ENCODE results near the gene MUC12. TPM values are rescaled to one million over a fixed set of nuclear protein-coding genes. Genes with fewer than 3 reads are reported as not detected.
"Not testable (repeated sequence)": the region's sequence is repeated elsewhere in the genome, so short reads cannot be mapped to it uniquely, and the experiment has no call there.

MUC12 gene
- total and polyA plus RNA-seq, 2 of the 8 experiments (the other 6 are each of a cell fraction or from before 2014, with no cell fraction given), result 7.7 to 16.2 TPM

DNA sequence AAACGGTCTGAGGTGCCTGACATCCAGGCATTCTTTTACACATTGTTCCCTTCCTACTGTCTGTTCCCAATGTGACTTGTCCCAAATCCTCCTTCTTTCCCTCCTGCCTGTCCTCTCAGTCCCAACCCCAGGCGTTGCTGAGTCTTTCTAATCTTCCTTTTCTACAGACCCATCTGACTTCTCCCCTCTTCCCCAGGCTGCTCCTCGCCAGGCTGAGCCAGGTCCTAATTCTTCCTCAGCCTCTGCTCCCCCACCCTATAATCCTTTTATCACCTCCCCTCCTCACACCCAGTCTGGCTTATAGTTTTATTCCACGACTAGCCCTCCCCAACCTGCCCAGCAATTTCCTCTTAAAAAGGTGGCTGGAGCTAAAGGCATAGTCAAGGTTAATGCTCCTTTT lies 45.7 kb upstream of the MUC12 start:
- H4K5ac ChIP-seq (ENCODE audit: insufficient read length, low read depth, low read length); H3K9me3 ChIP-seq (ENCODE audit: insufficient read depth in 2 of 2, low read depth in 1 of 2, low read length in 1 of 2); H3K4me1 ChIP-seq (replicated peaks in 1 of 4; ENCODE audit: control insufficient read depth in 3 of 4, insufficient read depth in 4 of 4, low read length in 3 of 4); H4K8ac ChIP-seq (ENCODE audit: extremely low read depth, insufficient read depth, low read length); H3K4me3 ChIP-seq (ENCODE audit: extremely low read depth in 1 of 4, insufficient read depth in 2 of 4, low read depth in 3 of 4, low read length in 4 of 4); H3K23ac ChIP-seq (ENCODE audit: insufficient read length); H3K14ac ChIP-seq (ENCODE audit: insufficient read length); H4K91ac ChIP-seq (replicated peaks; ENCODE audit: insufficient read length, low read length); H2BK5ac ChIP-seq (ENCODE audit: low read depth, low read length); FAIRE-seq; POLR2A ChIA-PET (ENCODE audit: partially characterized antibody); H2BK12ac ChIP-seq (ENCODE audit: low read depth, low read length); H3K27me3 ChIP-seq (replicated peaks in 1 of 4; ENCODE audit: control insufficient read depth in 3 of 4, extremely low read depth in 1 of 4, insufficient read depth in 3 of 4, low read length in 3 of 4); H2BK20ac ChIP-seq (ENCODE audit: low read length); CTCF ChIA-PET (ENCODE audit: partially characterized antibody); H2AFZ ChIP-seq (ENCODE audit: low read length); H4K20me1 ChIP-seq (replicated peaks in 1 of 2; ENCODE audit: control insufficient read depth in 1 of 2, insufficient read depth in 2 of 2, low read length in 2 of 2); H3K23me2 ChIP-seq (ENCODE audit: low read depth, low read length); H3K27ac ChIP-seq (ENCODE audit: low read depth, low read length); H3K18ac ChIP-seq (ENCODE audit: extremely low read depth, low read length); H2BK15ac ChIP-seq (ENCODE audit: low read length); H2BK120ac ChIP-seq (replicated peaks; ENCODE audit: low read depth, low read length); H3K4me2 ChIP-seq (ENCODE audit: insufficient read depth in 1 of 2, low read depth in 2 of 2, low read length in 2 of 2); H3K4ac ChIP-seq (replicated peaks; ENCODE audit: insufficient read length, low read depth, low read length); H3K79me2 ChIP-seq (ENCODE audit: control insufficient read depth in 1 of 2, insufficient read depth in 2 of 2, low read length in 2 of 2); H3K79me1 ChIP-seq (ENCODE audit: low read depth, low read length); H3K56ac ChIP-seq (replicated peaks; ENCODE audit: insufficient read length, low read depth, low read length); H3K9ac ChIP-seq (replicated peaks in 1 of 4; ENCODE audit: extremely low read depth in 1 of 4, low read depth in 3 of 4, low read length in 3 of 4); DNase-seq (ENCODE audit: low read depth in 1 of 2, low spot score in 2 of 2); H2AK5ac ChIP-seq (ENCODE audit: low read depth, low read length); H3K36me3 ChIP-seq (ENCODE audit: control insufficient read depth in 2 of 4, insufficient read depth in 4 of 4, low read length in 3 of 4): not testable (repeated sequence)
- 94% methylated on average over 4 of the region's 4 CpGs; no CpG with 5 or more reads in 1 of the 2 experiments for WGBS, 2 experiments (ENCODE audit: extremely low coverage in 1 of 2, insufficient coverage in 1 of 2, insufficient read length in 1 of 2, insufficient replicate concordance in 2 of 2, low coverage in 1 of 2, low lambda C conversion rate in 2 of 2, missing lambda C conversion rate in 1 of 2)
